Measurements from ENCODE around the gene SLC43A2. TPM values are rescaled to one million over a fixed set of nuclear protein-coding genes. Genes with fewer than 3 reads are reported as not detected.

The SLC43A2 gene
- total and polyA plus RNA-seq, 8 donors: 25.6 to 87.9 (median 27.0) TPM

DNA sequence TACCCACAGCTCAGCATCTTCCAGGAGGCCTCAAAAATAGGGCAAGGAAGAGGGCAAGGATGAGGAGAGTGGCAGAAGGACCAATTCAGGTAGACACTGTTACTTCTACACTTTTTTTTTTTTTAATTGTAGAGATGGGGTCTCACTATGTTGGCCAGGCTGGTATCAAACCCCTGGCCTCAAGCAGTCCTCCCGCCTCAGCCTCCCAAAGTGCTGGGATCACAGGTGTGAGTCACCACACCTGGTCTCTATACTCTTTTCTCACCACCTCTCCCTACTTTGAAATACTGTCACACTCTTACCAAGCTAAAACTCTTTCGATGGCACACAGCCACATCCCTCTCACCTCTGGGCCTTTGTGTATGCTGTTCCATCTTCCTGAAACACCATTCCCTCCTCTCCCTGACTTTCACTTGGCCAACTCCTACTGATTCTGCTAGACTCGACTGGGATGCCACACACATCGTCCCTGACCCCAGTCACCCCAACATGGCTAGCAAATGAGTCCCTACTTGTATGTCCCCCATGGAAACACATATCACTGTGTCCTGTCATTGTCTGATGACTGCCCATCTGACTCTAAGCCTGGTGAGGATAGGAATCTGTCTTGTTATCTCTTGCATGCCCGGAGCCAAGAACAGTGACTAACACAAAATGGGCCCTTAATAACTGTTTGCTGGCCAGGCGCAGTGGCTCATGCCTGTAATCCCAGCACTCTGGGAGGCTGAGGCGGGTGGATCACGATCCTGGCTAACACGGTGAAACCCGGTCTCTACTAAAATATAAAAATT is 7.2 kb upstream of the SLC43A2 start:
- intact Hi-C loops (cut with DNase I): no loop called here
- ATAC-seq: no peak

DNA sequence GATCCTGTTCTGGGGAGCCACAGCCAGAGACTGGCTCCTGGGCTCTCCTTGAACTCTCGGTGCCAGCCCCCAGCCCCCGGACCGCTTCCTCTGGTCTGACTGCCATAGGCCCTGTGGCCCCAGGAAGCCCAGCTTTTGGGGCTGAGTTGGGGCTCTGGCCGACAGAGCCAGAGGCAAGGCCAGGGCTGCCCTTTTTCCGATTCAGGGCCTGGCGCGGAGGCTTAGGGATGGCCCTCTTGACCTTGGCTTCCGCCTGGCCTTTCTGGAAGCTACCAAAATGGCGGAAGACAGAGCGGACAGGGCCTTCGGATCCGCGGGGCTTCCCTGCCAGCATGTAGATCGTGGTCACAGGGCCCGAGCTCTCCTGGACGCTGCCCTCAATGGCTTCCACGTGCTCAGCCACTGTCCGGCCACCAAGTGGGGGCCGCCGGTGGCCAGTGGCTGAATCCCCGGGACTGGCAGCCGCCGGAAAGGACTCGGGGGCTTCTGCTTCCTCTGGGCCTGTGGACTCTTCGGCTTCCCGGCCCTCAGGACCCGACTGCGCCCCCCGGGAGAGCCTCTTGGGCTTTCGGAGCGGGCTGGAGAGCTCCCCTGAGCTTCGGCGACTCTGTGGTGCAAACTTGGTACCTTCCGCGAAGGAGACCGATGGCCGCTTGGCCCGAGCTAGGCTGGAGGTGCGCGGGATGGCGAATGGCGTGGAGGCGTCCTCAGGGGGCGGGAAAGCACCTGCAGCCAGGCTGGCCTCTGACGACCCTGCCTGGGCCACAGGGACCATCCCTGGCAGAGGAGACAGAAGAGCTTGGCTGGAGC is 6.4 kb upstream of the SLC43A2 start:
- peaks cover 0 to 27% of the 10 kb centered on the region in 2 donors for H3K4me1 ChIP-seq
- H3K27ac ChIP-seq: no peak overlapping the region
- no peaks in the 10 kb centered on the region for H3K9me3 ChIP-seq
- intact Hi-C loops (cut with DNase I): no loop called here
- H3K36me3 ChIP-seq: peaks cover 0 to 55% of the 10 kb centered on the region in 2 donors
- ATAC-seq (no peak), DNase-seq (no peak)
- no peak overlapping the region for H3K4me3 ChIP-seq
- TF ChIP-seq, protein P1, sequence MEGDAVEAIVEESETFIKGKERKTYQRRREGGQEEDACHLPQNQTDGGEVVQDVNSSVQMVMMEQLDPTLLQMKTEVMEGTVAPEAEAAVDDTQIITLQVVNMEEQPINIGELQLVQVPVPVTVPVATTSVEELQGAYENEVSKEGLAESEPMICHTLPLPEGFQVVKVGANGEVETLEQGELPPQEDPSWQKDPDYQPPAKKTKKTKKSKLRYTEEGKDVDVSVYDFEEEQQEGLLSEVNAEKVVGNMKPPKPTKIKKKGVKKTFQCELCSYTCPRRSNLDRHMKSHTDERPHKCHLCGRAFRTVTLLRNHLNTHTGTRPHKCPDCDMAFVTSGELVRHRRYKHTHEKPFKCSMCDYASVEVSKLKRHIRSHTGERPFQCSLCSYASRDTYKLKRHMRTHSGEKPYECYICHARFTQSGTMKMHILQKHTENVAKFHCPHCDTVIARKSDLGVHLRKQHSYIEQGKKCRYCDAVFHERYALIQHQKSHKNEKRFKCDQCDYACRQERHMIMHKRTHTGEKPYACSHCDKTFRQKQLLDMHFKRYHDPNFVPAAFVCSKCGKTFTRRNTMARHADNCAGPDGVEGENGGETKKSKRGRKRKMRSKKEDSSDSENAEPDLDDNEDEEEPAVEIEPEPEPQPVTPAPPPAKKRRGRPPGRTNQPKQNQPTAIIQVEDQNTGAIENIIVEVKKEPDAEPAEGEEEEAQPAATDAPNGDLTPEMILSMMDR (IDR thresholded peaks at IDR 0.05): no peak
- H3K27me3 ChIP-seq: no peaks in the 10 kb centered on the region

More for the DNA sequence above, 7.2 kb upstream of the SLC43A2 start:
- peaks cover 0 to 23% of the 10 kb centered on the region in 2 donors for H3K4me1 ChIP-seq
- no peak for DNase-seq
- H3K9me3 ChIP-seq: no peaks in the 10 kb centered on the region
- no peak overlapping the region for H3K4me3 ChIP-seq
- H3K27ac ChIP-seq: no peak overlapping the region
- no peaks in the 10 kb centered on the region for H3K27me3 ChIP-seq
- TF ChIP-seq, protein P1 (IDR thresholded peaks at IDR 0.05): no peak
- peaks cover 0 to 58% of the 10 kb centered on the region in 2 donors for H3K36me3 ChIP-seq

DNA sequence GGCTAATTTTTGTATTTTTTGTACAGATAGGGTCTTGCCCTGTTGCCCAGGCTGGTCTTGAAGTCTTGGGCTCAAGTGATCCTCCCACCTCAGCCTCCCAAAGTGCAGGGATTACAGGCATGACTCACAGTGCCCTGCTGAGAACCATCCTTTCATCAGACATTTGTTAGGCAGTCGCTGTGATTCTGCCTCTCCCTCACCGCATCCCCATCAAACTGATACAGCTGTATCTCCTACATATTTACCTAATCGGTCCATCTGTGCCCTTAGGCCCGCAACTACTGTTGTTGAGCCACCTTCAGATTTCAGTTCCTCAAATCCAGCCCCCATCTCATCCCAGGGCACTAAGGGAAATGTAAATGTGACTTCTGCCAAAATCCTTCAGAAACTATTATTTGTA is 2.0 kb upstream of the SLC43A2 start:
- TF ChIP-seq, protein P1 (IDR thresholded peaks at IDR 0.05): no peak
- Histone ChIP-seq H3K4me1 (peaks cover 19 to 50% of the 10 kb centered on the region in 2 donors), H3K4me3 (no peak overlapping the region), H3K9me3 (no peaks in the 10 kb centered on the region), H3K27me3 (no peaks in the 10 kb centered on the region), H3K27ac (peak overlapping the region in 1 of 2 donors; percentile 95), H3K36me3 (peaks cover 0 to 18% of the 10 kb centered on the region in 2 donors)
- intact Hi-C loops (cut with DNase I): no loop called here
- ATAC-seq (no peak), DNase-seq (no peak)

DNA sequence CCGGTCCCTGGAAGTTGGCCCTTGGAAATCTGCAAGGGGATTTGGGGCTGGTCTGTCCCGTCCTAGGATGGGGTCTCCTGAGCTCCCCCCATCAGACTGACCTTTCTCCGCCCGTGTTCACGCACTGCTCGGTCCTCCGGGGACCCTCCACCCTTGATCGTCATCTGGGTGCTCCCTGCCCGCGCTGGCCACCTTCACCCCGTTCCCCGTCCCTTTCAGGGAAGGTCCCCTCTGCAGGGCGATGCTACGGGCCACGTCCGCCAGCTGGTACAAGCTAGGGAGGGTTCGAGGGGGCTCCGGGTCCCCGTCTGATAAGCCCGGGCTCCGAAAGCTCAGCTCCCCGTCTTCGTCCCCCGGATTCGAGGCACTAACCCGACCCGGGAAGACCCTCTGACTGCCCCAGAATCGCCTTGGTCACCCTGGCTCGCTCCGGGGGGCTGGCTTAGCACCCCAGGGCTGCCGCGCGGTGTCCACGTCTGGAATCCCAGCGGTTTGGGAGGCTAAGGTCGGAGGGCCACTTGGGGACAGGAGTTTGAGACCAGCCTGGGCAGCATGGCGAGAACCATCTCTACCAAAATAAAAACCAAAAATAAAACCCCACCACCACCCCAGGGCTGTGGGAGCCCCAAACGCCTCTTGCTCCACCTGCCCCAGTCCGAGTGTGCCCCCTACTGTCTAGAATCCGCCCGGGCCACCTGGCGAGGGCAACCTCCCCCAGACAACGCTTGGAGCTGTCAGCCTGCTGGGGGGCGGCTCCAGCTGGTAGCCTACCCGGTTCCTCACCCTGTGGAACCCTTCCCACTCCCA is 1.1 kb upstream of the SLC43A2 start:
- TF ChIP-seq, protein P1 (IDR thresholded peaks at IDR 0.05): peak; percentile 65 to 72
- peaks cover 0 to 14% of the 10 kb centered on the region in 2 donors for H3K36me3 ChIP-seq
- peak overlapping the region; percentile 78 to 94 for H3K4me3 ChIP-seq
- no peaks in the 10 kb centered on the region for H3K27me3 ChIP-seq
- H3K27ac ChIP-seq: peak overlapping the region; percentile 95
- DNase-seq: peak in 3 of 4 donors; percentile 57 to 95 (median 89)
- H3K9me3 ChIP-seq: no peaks in the 10 kb centered on the region
- intact Hi-C loops (cut with DNase I): loop anchor here (2.0 to 10.0 kb wide), 3 partner anchors 55 to 175 kb away; partner anchors contain the start of gene CRK (in 1 of the 2)
- peaks cover 26 to 60% of the 10 kb centered on the region in 2 donors for H3K4me1 ChIP-seq
- ATAC-seq: peak; percentile 54

Measured in left lung (tissue), 10 donors.